ENCODE measurements around the gene ZNF239. TPM values are rescaled to one million over a fixed set of nuclear protein-coding genes. Genes with fewer than 3 reads are reported as not detected.

The ZNF239 gene
- total and polyA plus RNA-seq, 4 donors: 1.8 to 4.2 (median 2.8) TPM

DNA sequence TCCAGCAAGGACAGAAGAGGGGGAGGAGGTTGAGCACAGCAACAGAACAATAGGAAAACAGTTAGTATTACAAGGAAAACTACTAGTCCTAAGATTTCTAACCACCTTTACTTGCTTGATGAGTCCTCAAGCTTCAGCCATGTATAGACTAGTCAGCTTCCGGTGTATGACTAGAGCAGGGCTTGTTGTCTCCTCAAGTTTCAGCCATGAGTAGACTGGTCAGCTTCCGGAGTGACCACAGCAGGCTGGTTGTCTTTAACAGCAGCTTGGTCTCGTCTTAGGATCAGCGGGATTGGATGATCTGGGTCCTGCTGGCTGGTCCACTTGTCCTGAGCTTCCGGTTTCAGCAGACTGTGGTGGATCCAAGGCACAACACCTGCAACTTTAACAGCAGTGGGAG lies 10.6 kb upstream of the ZNF239 start:
- 94 to 96% methylated on average over 5 of the region's 5 CpGs for whole genome bisulfite sequencing, 2 donors
- H3K9me3 ChIP-seq (ENCODE audit: control insufficient read depth in 4 of 4, insufficient read depth in 3 of 4, low read length in 3 of 4): no peaks in the 10 kb centered on the region
- DNase-seq: no peak
- H3K4me1 ChIP-seq (ENCODE audit: control insufficient read depth in 5 of 5, insufficient read depth in 5 of 5, low read length in 5 of 5): no peaks in the 10 kb centered on the region
- no peak overlapping the region for H3K27ac ChIP-seq (ENCODE audit: low read depth in 1 of 2, low read length in 1 of 2)
- H3K4me3 ChIP-seq: no peak overlapping the region
- H3K27me3 ChIP-seq (ENCODE audit: control insufficient read depth in 3 of 3, insufficient read depth in 3 of 3, low read length in 2 of 3): peaks cover 0 to 2% (median 0%) of the 10 kb centered on the region in 3 donors
- no peak overlapping the region for H3K9ac ChIP-seq (ENCODE audit: insufficient read depth in 1 of 2, low read length in 2 of 2)
- H3K36me3 ChIP-seq (ENCODE audit: control insufficient read depth in 4 of 4, insufficient read depth in 4 of 4, low read length in 4 of 4): no peaks in the 10 kb centered on the region
- TF ChIP-seq CTCF (IDR thresholded peaks at IDR 0.05; ENCODE audit: control extremely low read depth, extremely low read depth): no peak
- ATAC-seq (ENCODE audit: insufficient read depth, low FRiP score): no peak

GRCh38 chr10:43584051-43584450 lies 9.6 kb upstream of the ZNF239 start:
- H3K36me3 ChIP-seq (ENCODE audit: control insufficient read depth in 4 of 4, insufficient read depth in 4 of 4, low read length in 4 of 4): no peaks in the 10 kb centered on the region
- ATAC-seq (ENCODE audit: insufficient read depth, low FRiP score): no peak
- H3K4me1 ChIP-seq (ENCODE audit: control insufficient read depth in 5 of 5, insufficient read depth in 5 of 5, low read length in 5 of 5): no peaks in the 10 kb centered on the region
- no peak overlapping the region for H3K4me3 ChIP-seq
- DNase-seq: no peak
- H3K27ac ChIP-seq (ENCODE audit: low read depth in 1 of 2, low read length in 1 of 2): no peak overlapping the region
- WGBS, 2 donors: 69 to 95% methylated on average over 4 of the region's 4 CpGs
- H3K27me3 ChIP-seq (ENCODE audit: control insufficient read depth in 3 of 3, insufficient read depth in 3 of 3, low read length in 2 of 3): peaks cover 0 to 2% (median 0%) of the 10 kb centered on the region in 3 donors
- H3K9me3 ChIP-seq (ENCODE audit: control insufficient read depth in 4 of 4, insufficient read depth in 3 of 4, low read length in 3 of 4): no peaks in the 10 kb centered on the region
- no peak overlapping the region for H3K9ac ChIP-seq (ENCODE audit: insufficient read depth in 1 of 2, low read length in 2 of 2)
- TF ChIP-seq CTCF (IDR thresholded peaks at IDR 0.05; ENCODE audit: control extremely low read depth, extremely low read depth): no peak

GRCh38 chr10:43576580-43576979 lies 2.2 kb upstream of the ZNF239 start:
- no peak for DNase-seq

More at GRCh38 chr10:43576580-43576979, 2.2 kb upstream of the ZNF239 start:
- Histone ChIP-seq H3K27me3 (ENCODE audit: control insufficient read depth in 3 of 3, insufficient read depth in 3 of 3, low read length in 2 of 3) (no peaks in the 10 kb centered on the region), H3K4me3 (no peak overlapping the region), H3K9me3 (ENCODE audit: control insufficient read depth in 4 of 4, insufficient read depth in 3 of 4, low read length in 3 of 4) (peaks cover 0 to 2% (median 0%) of the 10 kb centered on the region in 4 donors), H3K27ac (ENCODE audit: low read depth in 1 of 2, low read length in 1 of 2) (no peak overlapping the region), H3K4me1 (ENCODE audit: control insufficient read depth in 5 of 5, insufficient read depth in 5 of 5, low read length in 5 of 5) (peaks cover 0 to 17% (median 4%) of the 10 kb centered on the region in 5 donors), H3K36me3 (ENCODE audit: control insufficient read depth in 4 of 4, insufficient read depth in 4 of 4, low read length in 4 of 4) (no peaks in the 10 kb centered on the region), H3K9ac (ENCODE audit: insufficient read depth in 1 of 2, low read length in 2 of 2) (no peak overlapping the region)
- TF ChIP-seq CTCF (IDR thresholded peaks at IDR 0.05; ENCODE audit: control extremely low read depth, extremely low read depth): no peak
- 74 to 93% methylated on average over 5 of the region's 5 CpGs for WGBS, 2 donors
- ATAC-seq (ENCODE audit: insufficient read depth, low FRiP score): no peak

Data from lung (tissue), 12 donors.